Lung (tissue), 12 donors: ENCODE results near the gene CAPG. TPM values are rescaled to one million over a fixed set of nuclear protein-coding genes. Genes with fewer than 3 reads are reported as not detected.

Source experiments
- ATAC-seq: fragments of 200-7000 bp; cut with Tn5 transposase; one replicate; pipeline ENCODE4 v1.9.1; 2020; ENCODE audit warnings: moderate number of reproducible peaks; ENCODE audit not compliant: insufficient read depth, low FRiP score
- DNase-seq, 3 donors: peaks; one replicate each; pipeline ENCODE4 v3.0.0-alpha.2; 2013 to 2017
- H3K27ac ChIP-seq, 2 donors: one replicate each; pipeline ENCODE4 v1.5.1; 2013; ENCODE audit warnings: mild to moderate bottlenecking in 2 of 2, moderate library complexity in 2 of 2, control low read depth in 1 of 2, inconsistent platforms in 1 of 2, low read depth in 1 of 2, low read length in 1 of 2
- H3K27me3 ChIP-seq, 3 donors: one replicate each; pipeline ENCODE4 v1.5.1; 2013; ENCODE audit warnings: low read length in 2 of 3; ENCODE audit not compliant: control insufficient read depth in 3 of 3, insufficient read depth in 3 of 3
- H3K36me3 ChIP-seq, 4 donors: one replicate each; pipeline ENCODE4 v1.5.1; 2013; ENCODE audit warnings: low read length in 4 of 4, mild to moderate bottlenecking in 1 of 4, moderate library complexity in 1 of 4; ENCODE audit not compliant: control insufficient read depth in 4 of 4, insufficient read depth in 4 of 4
- H3K4me1 ChIP-seq, 5 donors: one replicate each; pipeline ENCODE4 v1.5.1; 2013; ENCODE audit warnings: low read length in 5 of 5, mild to moderate bottlenecking in 2 of 5, moderate library complexity in 1 of 5; ENCODE audit not compliant: control insufficient read depth in 5 of 5, insufficient read depth in 5 of 5
- H3K4me3 ChIP-seq: one replicate; pipeline ENCODE4 v1.5.1; 2013; ENCODE audit warnings: mild to moderate bottlenecking, control low read depth, moderate library complexity
- H3K9ac ChIP-seq, 2 donors: one replicate each; pipeline ENCODE4 v1.5.1; 2013; ENCODE audit warnings: low read length in 2 of 2, control low read depth in 1 of 2; ENCODE audit not compliant: insufficient read depth in 1 of 2
- H3K9me3 ChIP-seq, 4 donors: one replicate each; pipeline ENCODE4 v1.5.1; 2013; ENCODE audit warnings: low read length in 3 of 4, mild to moderate bottlenecking in 1 of 4, moderate library complexity in 1 of 4; ENCODE audit not compliant: control insufficient read depth in 4 of 4, insufficient read depth in 3 of 4
- CTCF ChIP-seq: IDR thresholded peaks from 2 replicates; pipeline ENCODE4 v1.5.1; 2012; ENCODE audit warnings: mild to moderate bottlenecking; ENCODE audit errors: control extremely low read depth, extremely low read depth
- WGBS, 2 donors: extraction: QIAGEN DNeasy Blood & Tissue Kit; methylation state at CpG; one replicate each; pipeline ENCODE4 v1.1.7; 2013; 5-methylcytosine and 5-hydroxymethylcytosine counted together
- polyA plus RNA-seq, 2 donors: library from polyadenylated mRNA; stranded (reverse); fragments of 200-250 nt; gene quantifications; one replicate each; pipeline ENCODE4 v1.2.1, GENCODE V29; 2013
- total RNA-seq, 2 donors: library from RNA; depleted of rRNA in 1 of 2; stranded (reverse); fragments of >200 nt in 1 of 2; gene quantifications; one replicate each; pipeline ENCODE4 v1.2.1, GENCODE V29; 2014 to 2021
- donor health status: control.
- donor health status: control.
- donor health status: Bipolar disorder and iron deficiency.
- donor health status: healthy.
- donor health status: DM: yes; HTN: yes; CAD: no.

CAPG gene
- total and polyA plus RNA-seq, 4 donors = 53.2 to 415 (median 390) TPM

DNA sequence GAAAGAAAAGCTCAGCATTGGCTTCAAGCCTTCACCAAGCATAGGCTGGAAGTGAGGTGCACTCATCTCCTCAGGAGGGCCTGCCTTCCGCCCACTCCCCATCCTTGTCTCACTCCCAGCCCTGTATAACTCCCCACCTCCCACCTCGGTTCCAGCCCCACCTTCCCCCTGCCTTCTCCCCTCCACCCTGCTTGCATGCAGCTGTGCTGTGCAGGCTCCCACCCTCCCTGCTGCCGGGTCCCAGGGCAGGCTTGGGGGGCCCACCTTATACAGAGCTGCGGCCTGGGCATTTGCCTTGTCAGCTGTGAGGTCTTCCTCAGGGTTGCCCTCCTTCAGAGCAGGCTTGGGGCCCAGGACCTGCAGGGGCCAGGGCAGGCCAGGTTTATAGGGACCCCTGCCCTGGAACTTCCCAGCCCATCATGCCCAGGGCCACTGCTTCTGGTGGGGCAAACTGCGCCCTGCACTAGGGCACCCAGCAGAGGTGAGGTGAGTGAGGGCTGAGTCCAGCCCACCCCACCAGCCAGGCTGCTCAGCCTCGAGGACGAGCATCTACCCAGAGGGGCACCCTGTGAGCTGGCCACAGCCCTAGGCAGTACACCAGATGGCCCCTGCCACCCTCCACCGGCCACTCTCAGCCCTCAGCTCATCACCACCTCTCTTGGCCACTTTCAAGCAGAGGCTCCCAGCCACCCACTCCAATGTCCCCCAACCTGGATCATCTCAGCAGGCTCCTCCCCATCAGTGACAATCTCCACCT, 11.6 kb downstream of the CAPG start:
- Histone ChIP-seq H3K4me3 (no peak overlapping the region), H3K9me3 (peaks cover 0 to 3% (median 0%) of the 10 kb centered on the region in 4 donors), H3K4me1 (peaks cover 0 to 6% (median 0%) of the 10 kb centered on the region in 5 donors), H3K27me3 (no peaks in the 10 kb centered on the region), H3K36me3 (peaks cover 0 to 39% (median 0%) of the 10 kb centered on the region in 4 donors), H3K9ac (no peak overlapping the region), H3K27ac (no peak overlapping the region)
- DNase-seq (no peak), ATAC-seq (no peak)
- no peak for TF ChIP-seq CTCF
- WGBS, 2 donors = 92 to 99% methylated on average over 8 of the region's 8 CpGs

GRCh38 chr2:85397925-85398331, 12.2 kb downstream of the CAPG start:
- ATAC-seq = no peak
- H3K9me3 ChIP-seq = no peaks in the 10 kb centered on the region
- TF ChIP-seq CTCF = no peak
- H3K9ac ChIP-seq = no peak overlapping the region
- H3K27me3 ChIP-seq = no peaks in the 10 kb centered on the region
- H3K4me3 ChIP-seq = no peak overlapping the region
- peaks cover 0 to 6% (median 0%) of the 10 kb centered on the region in 5 donors for H3K4me1 ChIP-seq
- H3K27ac ChIP-seq = no peak overlapping the region
- peaks cover 0 to 39% (median 0%) of the 10 kb centered on the region in 4 donors for H3K36me3 ChIP-seq
- DNase-seq = no peak
- WGBS, 2 donors = 84% methylated on average over 4 of the region's 4 CpGs

DNA sequence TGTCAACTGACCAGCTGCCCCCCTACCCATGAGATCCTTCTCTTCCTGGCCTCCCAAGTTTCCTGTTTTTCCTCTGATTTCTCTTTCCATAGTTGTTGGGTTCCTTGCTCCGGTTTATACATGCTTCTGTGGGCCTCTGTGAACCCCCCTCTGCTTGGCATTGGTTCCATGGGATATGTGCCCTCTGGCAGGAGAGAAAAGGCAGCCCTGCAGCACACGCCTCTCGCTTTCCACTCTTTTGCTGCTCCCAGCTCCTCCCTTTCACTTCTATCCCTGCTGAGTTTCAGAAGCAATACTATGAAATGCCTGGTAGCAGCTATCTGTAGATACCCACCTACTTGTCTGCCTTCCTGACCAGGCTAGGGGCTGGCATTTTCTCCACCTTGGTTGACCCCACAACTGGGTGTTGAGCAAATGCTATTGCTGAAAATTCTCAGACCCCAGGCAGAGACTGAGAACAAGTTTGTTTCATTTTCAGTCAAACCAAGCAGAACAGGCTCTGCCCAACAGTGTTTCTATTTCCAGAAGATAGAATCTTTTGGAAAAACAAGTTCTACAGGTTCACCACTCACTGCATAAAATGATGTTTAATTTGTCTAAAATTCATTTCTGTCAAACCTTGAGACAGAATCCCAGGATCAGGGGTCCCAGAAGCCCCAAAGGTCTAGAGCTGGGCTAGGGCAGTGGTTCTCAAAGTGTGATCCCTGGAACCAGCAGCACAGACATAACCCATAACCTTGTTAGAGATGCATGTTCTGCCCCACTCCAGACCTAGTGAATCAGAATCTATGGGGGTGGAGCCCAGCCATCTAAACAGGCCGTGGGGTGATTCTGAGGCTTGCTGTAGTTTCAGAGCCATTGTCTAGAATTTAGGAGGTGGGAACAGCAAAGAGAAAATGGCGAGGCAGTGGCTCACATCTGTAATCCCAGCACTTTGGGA, 13.4 kb downstream of the CAPG start:
- peak overlapping the region in 1 of 2 donors; percentile 76 for H3K27ac ChIP-seq
- TF ChIP-seq CTCF = no peak
- 63 to 89% methylated on average over 5 of the region's 5 CpGs for WGBS, 2 donors
- ATAC-seq (no peak), DNase-seq (peak in 2 of 3 donors; percentile 50 to 69)
- peaks cover 0 to 44% (median 0%) of the 10 kb centered on the region in 4 donors for H3K36me3 ChIP-seq
- H3K4me1 ChIP-seq = peaks cover 0 to 6% (median 0%) of the 10 kb centered on the region in 5 donors
- H3K4me3 ChIP-seq = no peak overlapping the region
- H3K9ac ChIP-seq = peak overlapping the region in 1 of 2 donors; percentile 53
- no peaks in the 10 kb centered on the region for H3K9me3 ChIP-seq
- H3K27me3 ChIP-seq = no peaks in the 10 kb centered on the region
